CMK (cell line): ENCODE data around the gene ATXN10.
A peak's percentile ranks its signal among the peaks of the same experiment; 100 is the strongest.

Experiments
- DNase-seq: peaks from one replicate; pipeline ENCODE4 v3.0.0-alpha.2; 2010; ENCODE audit warnings: low read depth

Gene ATXN10

GRCh38 chr22:45891996-45892621, 220.5 kb downstream of the ATXN10 start:
- peak; percentile 8 for DNase-seq

- DNase-seq, result no peak
Observed at GRCh38 chr22:45892681-45893461, 221.2 kb downstream of the ATXN10 start.

- DNase-seq, result no peak
Observed at GRCh38 chr22:45893516-45893915, 221.9 kb downstream of the ATXN10 start.
